Lower leg skin (tissue), 4 donors: ENCODE results near the gene NHLRC2. TPM values are rescaled to one million over a fixed set of nuclear protein-coding genes. Genes with fewer than 3 reads are reported as not detected.
"Not testable (repeated sequence)": the region's sequence is repeated elsewhere in the genome, so short reads cannot be mapped to it uniquely, and the experiment has no call there.

ENCODE experiments used
- DNase-seq, 2 donors: peaks; one replicate each; pipeline ENCODE4 v3.0.0-alpha.2; 2019; ENCODE audit warnings: low spot score in 2 of 2
- H3K4me3 ChIP-seq: fragments of 200-600 bp; sonication (generic); 2 replicates; pipeline ENCODE4 v1.5.1; 2017; ENCODE audit warnings: mild to moderate bottlenecking, low read depth; ENCODE audit not compliant: poor library complexity, severe bottlenecking
- CTCF ChIP-seq, 3 donors: fragments of 450-650 bp; IDR thresholded peaks; one replicate each; pipeline ENCODE4 v1.5.1; 2016; ENCODE audit warnings: antibody characterized with exemption in 3 of 3, mild to moderate bottlenecking in 3 of 3, moderate library complexity in 2 of 3
- POLR2A ChIP-seq, 2 donors: fragments of 450-650 bp; IDR thresholded peaks; one replicate each; pipeline ENCODE4 v1.6.1; 2016 to 2017; ENCODE audit warnings: antibody characterized with exemption in 2 of 2, mild to moderate bottlenecking in 1 of 2, moderate library complexity in 1 of 2
- WGBS, 2 donors: methylation state at CpG; one replicate each; pipeline ENCODE4 v1.1.5; 2018; 5-methylcytosine and 5-hydroxymethylcytosine counted together
- intact Hi-C: fragments of 100-400 bp; cut with DNase I; formaldehyde crosslinking; loops from one replicate; pipeline ENCODE4 v1.15.0; 2023; ENCODE audit warnings: low total_unique reads
- total RNA-seq, 4 donors: library from RNA; depleted of rRNA; stranded (reverse); fragments of >200 nt; gene quantifications; one replicate each; pipeline ENCODE4 v1.1.0, GENCODE V29; 2016

Gene NHLRC2
- total RNA-seq, 4 donors from 2014 or later = 18.9 to 71.2 (median 48.0) TPM

- intact Hi-C loops = no loop called here
- 98 to 99% methylated on average over 7 of the region's 7 CpGs for WGBS, 2 donors
Observed at GRCh38 chr10:113822174-113822573, 32.3 kb upstream of the NHLRC2 start.

GRCh38 chr10:113823389-113823788, 31.1 kb upstream of the NHLRC2 start:
- intact Hi-C loops = no loop called here
- TF ChIP-seq POLR2A (IDR thresholded peaks at IDR 0.05) = no peak
- no peak for TF ChIP-seq CTCF (IDR thresholded peaks at IDR 0.05)
- no peak for DNase-seq
- WGBS, 2 donors = 46 to 51% methylated on average over 4 of the region's 4 CpGs
- no peak overlapping the region for H3K4me3 ChIP-seq

More at GRCh38 chr10:113822174-113822573, 32.3 kb upstream of the NHLRC2 start:
- TF ChIP-seq POLR2A (IDR thresholded peaks at IDR 0.05) = no peak
- H3K4me3 ChIP-seq = no peak overlapping the region
- DNase-seq = no peak

- WGBS, 2 donors = 80 to 93% methylated on average over 2 of the region's 2 CpGs
- no peak for DNase-seq
- intact Hi-C loops = no loop called here
- TF ChIP-seq POLR2A (IDR thresholded peaks at IDR 0.05) = no peak
- TF ChIP-seq CTCF (IDR thresholded peaks at IDR 0.05) = no peak
- no peak overlapping the region for H3K4me3 ChIP-seq
Observed at GRCh38 chr10:113825791-113826190, 28.7 kb upstream of the NHLRC2 start.

GRCh38 chr10:113828567-113828966, 25.9 kb upstream of the NHLRC2 start:
- H3K4me3 ChIP-seq, intact Hi-C loops, DNase-seq: not testable (repeated sequence)
- 92 to 93% methylated on average over 10 of the region's 10 CpGs for WGBS, 2 donors

GRCh38 chr10:113842171-113842570, 12.3 kb upstream of the NHLRC2 start:
- no peak overlapping the region for H3K4me3 ChIP-seq
- WGBS, 2 donors = 83 to 85% methylated on average over 1 of the region's 1 CpG
- no peak for DNase-seq
- no peak for TF ChIP-seq POLR2A (IDR thresholded peaks at IDR 0.05)
- no peak for TF ChIP-seq CTCF (IDR thresholded peaks at IDR 0.05)
- intact Hi-C loops = no loop called here

- H3K4me3 ChIP-seq = no peak overlapping the region
- DNase-seq = no peak
- TF ChIP-seq CTCF (IDR thresholded peaks at IDR 0.05) (no peak), POLR2A (IDR thresholded peaks at IDR 0.05) (no peak)
- WGBS, 2 donors = 75 to 84% methylated on average over 6 of the region's 6 CpGs
- intact Hi-C loops = no loop called here
Observed at GRCh38 chr10:113843972-113844485, 10.4 kb upstream of the NHLRC2 start.

- intact Hi-C loops = no loop called here
- 85 to 90% methylated on average over 2 of the region's 2 CpGs for WGBS, 2 donors
- no peak overlapping the region for H3K4me3 ChIP-seq
- no peak for DNase-seq
- no peak for TF ChIP-seq POLR2A (IDR thresholded peaks at IDR 0.05)
- TF ChIP-seq CTCF (IDR thresholded peaks at IDR 0.05) = no peak
Observed at GRCh38 chr10:113846036-113846435, 8.4 kb upstream of the NHLRC2 start.
